WERI-Rb-1 (cell line): ENCODE measurements around the gene COX6A1.
"Not testable (repeated sequence)": the region's sequence is repeated elsewhere in the genome, so short reads cannot be mapped to it uniquely, and the experiment has no call there.

Experiments used
- DNase-seq: peaks from one replicate; pipeline ENCODE4 v3.0.0-alpha.2; 2020
- H3K27ac ChIP-seq: fragments of 250-450 bp; sonication (Bioruptor Pico); 2 replicates; pipeline ENCODE4 v1.5.1; 2020; ENCODE audit warnings: mild to moderate bottlenecking, moderate library complexity
- H3K27me3 ChIP-seq: fragments of 250-450 bp; sonication (Bioruptor Pico); 2 replicates; pipeline ENCODE4 v1.5.1; 2021; ENCODE audit warnings: mild to moderate bottlenecking, low read depth, moderate library complexity; ENCODE audit not compliant: insufficient read depth, severe bottlenecking
- H3K36me3 ChIP-seq: fragments of 250-450 bp; sonication (Bioruptor Pico); 2 replicates; pipeline ENCODE4 v1.5.1; 2020; ENCODE audit warnings: mild to moderate bottlenecking, moderate library complexity
- H3K4me3 ChIP-seq: 2 replicates; pipeline ENCODE4 v1.5.1; 2011; ENCODE audit warnings: low read depth, mild to moderate bottlenecking, control low read depth, low read length
- H3K9me3 ChIP-seq: fragments of 250-450 bp; sonication (Bioruptor Pico); 2 replicates; pipeline ENCODE4 v1.5.1; 2021; ENCODE audit warnings: mild to moderate bottlenecking, moderate library complexity; ENCODE audit not compliant: severe bottlenecking
- TF ChIP-seq, protein P1 (sequence below): IDR thresholded peaks from 2 replicates; pipeline ENCODE4 v1.5.1; 2011; ENCODE audit warnings: low read depth, mild to moderate bottlenecking, control low read depth, inconsistent platforms, low read length

Gene COX6A1

DNA sequence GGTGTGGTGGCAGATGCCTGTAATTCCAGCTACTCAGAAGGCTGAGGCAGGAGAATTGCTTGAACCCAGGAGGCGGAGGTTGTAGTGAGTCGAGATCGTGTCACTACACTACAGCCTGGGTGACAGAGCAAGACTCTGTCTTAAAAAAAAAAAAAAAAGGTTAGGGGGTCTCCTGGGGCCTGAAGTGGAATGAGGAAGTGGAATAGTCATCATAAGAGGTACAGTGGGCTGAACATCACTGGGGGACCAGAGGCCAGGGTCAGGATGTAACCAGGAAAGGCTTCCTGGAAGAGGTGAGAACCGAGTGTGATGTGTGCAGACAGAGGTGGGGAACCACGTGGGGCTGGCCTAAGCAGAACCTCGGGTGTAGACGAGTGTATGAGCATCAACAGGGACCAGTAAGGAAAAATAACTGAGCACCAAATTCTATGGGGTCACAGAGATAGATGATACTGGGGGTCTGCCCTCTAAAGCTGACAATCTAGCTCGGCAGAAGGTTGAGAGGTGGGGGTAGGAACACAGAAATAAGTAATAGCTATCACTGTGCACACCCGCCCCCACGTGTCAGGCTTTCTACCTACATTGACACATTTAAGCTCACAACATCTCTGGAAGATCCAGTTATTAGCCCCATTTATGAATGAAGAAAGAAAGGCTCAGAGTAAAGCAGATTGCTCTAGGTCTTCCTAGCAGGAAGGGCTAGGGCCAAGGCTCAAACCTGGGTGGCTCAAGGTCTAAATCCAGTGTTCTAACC is 5.0 kb upstream of the COX6A1 start:
- no peak for DNase-seq
- Histone ChIP-seq H3K36me3 (no peaks in the 10 kb centered on the region), H3K4me3 (no peak overlapping the region), H3K27ac (no peak overlapping the region), H3K27me3 (no peaks in the 10 kb centered on the region), H3K9me3 (no peaks in the 10 kb centered on the region)
- TF ChIP-seq, protein P1, sequence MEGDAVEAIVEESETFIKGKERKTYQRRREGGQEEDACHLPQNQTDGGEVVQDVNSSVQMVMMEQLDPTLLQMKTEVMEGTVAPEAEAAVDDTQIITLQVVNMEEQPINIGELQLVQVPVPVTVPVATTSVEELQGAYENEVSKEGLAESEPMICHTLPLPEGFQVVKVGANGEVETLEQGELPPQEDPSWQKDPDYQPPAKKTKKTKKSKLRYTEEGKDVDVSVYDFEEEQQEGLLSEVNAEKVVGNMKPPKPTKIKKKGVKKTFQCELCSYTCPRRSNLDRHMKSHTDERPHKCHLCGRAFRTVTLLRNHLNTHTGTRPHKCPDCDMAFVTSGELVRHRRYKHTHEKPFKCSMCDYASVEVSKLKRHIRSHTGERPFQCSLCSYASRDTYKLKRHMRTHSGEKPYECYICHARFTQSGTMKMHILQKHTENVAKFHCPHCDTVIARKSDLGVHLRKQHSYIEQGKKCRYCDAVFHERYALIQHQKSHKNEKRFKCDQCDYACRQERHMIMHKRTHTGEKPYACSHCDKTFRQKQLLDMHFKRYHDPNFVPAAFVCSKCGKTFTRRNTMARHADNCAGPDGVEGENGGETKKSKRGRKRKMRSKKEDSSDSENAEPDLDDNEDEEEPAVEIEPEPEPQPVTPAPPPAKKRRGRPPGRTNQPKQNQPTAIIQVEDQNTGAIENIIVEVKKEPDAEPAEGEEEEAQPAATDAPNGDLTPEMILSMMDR = no peak

DNA sequence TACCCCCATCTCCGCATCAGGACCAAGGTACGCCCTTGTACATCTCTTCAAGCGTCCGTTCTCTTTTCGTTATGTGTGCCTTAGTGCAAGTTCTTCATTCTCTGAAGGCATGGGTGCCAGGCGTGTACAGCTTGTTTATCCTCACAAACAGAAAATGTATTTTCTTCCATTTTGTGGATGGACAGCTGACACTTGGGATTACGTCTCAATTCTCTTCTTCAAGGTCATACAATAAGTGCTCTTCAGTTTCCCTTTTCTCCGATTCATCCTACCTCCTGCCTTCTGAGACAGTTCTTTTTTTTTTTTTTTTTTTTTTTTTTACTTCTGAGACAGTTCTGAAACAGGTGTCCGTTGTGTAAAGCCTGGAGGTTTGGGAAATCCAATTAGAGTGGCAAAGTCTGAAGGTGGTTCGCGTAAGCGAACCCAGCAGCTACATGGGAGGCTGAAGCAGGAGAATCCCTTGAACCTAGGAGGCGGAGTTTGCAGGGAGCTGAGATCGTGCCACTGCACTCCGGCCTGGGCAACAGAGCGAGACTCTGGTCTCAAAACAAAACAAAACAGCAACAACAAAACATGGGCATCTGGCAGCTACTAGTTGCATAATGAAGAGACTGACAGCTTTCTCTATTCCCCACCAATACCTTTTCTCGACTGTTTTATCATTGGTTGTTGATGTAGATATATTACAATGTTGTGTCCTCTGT is 734 bp downstream of the COX6A1 start:
- Histone ChIP-seq H3K36me3 (peaks cover 41% of the 10 kb centered on the region), H3K27me3 (no peaks in the 10 kb centered on the region), H3K4me3 (peak overlapping the region; percentile 63), H3K27ac (peak overlapping the region; percentile 82), H3K9me3 (no peaks in the 10 kb centered on the region)
- peak; percentile 23 for DNase-seq
- TF ChIP-seq, protein P1 = no peak

DNA sequence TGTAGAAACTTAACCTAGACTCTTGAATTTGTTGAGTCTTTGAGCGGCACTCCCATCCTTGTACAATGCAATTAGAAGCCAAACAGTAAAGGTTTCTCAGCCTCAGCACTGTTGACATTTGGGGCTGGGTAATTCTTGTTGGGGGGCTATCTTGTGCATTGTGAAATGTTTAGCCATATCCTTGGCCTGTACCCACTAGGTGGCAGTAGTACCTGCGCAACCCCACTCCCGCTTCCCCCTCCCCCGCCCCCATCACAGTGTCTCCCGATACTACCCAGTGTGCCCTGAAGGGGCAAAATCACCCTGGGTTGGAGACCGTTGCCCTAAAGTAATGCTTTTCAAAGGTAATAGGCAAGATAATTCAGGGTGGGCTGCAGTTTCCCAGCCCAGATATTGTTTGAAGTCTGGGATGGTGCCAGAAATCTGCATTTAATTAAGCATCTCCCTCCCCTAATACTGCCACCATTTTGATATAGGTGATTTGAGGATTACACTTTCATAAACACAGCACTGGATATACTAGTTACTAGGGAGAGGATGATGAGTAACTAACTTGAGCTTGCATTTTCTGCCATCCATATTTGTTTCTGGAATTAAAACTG is 1.8 kb downstream of the COX6A1 start:
- H3K27me3 ChIP-seq = no peaks in the 10 kb centered on the region

DNA sequence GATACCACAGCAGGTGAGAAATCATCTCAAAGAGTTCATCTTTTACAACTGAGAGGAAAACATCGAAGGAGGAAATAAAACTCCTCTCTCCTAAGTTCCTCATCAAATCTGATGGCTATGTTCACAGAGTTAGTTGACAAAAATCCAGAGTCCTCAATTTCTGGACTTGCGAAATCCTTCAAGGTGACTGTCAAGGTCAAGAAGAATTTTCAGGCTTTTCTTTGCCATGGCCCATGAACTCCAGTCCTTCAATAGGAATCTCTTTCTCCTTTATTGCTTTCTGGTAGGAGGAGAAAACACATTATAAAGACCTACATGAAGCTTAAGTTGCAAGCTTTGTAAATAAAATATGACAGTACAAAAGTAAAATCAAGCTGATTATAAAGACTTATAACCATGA is 6.8 kb downstream of the COX6A1 start:
- no peak for DNase-seq
- Histone ChIP-seq H3K27ac (no peak overlapping the region), H3K4me3 (no peak overlapping the region), H3K27me3 (no peaks in the 10 kb centered on the region), H3K9me3 (no peaks in the 10 kb centered on the region), H3K36me3 (peaks cover 72% of the 10 kb centered on the region)
- TF ChIP-seq, protein P1 = no peak

More for the DNA sequence above, 1.8 kb downstream of the COX6A1 start:
- Histone ChIP-seq H3K36me3 (peaks cover 52% of the 10 kb centered on the region), H3K4me3 (no peak overlapping the region), H3K9me3 (no peaks in the 10 kb centered on the region), H3K27ac (no peak overlapping the region)
- peak; percentile 79 for DNase-seq
- TF ChIP-seq, protein P1 = peak; percentile 78

DNA sequence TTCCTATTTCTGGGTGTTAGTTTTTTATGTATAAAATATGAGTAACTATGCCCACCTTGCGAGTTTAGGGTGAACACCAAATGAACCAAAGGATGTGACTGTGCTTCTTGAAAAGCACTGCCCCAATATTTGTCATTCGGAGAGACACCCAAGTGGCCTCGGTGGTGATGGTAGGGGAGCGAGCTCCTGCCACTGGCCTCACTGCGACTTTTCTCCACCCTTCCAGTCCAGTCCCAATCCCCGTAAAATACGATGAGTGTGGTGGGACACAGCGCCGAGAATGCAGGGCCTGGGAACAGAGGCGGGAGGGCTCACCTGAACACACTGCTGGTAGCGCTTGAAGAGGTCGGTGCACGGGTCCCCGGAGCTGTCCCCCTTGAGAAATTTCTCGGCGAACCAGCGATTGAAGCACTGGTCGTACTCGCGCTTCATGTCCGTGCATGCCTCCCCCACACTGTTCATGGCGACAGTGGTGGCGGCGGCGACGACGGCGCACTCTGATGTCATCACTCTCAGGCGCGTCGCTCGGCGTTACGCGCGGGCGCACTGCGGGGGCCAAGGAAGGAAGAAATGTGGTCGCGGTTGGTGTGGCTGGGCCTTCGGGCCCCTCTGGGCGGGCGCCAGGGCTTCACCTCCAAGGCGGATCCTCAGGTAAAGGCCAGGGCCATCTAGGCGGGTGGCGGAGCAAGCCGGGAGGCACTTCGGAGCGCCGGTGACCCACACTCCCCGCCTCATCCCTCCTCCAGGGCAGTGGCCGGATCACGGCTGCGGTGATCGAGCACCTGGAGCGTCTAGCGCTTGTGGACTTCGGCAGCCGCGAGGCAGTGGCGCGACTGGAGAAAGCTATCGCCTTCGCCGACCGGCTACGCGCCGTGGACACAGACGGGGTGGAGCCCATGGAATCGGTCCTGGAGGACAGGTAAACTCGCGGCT is 8.3 kb downstream of the COX6A1 start, which contains the start of the genes GATC and TRIAP1:
Gene GATC, plus strand, starts transcription at position 534 of the 933 bp plus-strand sequence. Its CDS starts 37 bp downstream, at position 571.
Gene TRIAP1, minus strand, starts transcription at position 474 of the 933 bp plus-strand sequence. Its CDS starts 12 bp downstream, at position 462.
- no peaks in the 10 kb centered on the region for H3K9me3 ChIP-seq
- peak; percentile 86 for DNase-seq
- H3K27me3 ChIP-seq = no peaks in the 10 kb centered on the region
- H3K4me3 ChIP-seq = peak within 1 kb of the TSS; percentile 77
- peak within 1 kb of the TSS; percentile 92 for H3K27ac ChIP-seq
- peaks cover 71% of the 10 kb centered on the region for H3K36me3 ChIP-seq
- TF ChIP-seq, protein P1 = no peak

DNA sequence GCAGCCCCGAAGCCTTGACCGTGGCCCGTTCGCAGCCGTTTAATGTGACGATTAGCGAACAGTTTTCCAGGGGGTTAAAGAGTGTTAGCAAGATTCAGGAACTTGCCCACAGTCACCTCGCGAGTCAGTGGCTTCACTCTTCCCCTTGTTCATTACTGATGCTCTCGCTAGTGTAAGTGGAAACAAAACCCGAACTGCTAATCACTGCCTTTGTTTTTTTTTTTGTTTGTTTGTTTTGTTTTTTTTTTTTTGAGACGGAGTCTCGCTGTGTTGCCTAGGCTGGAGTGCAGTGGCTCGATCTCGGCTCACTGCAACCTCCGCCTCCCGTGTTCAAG is 8.9 kb downstream of the COX6A1 start:
- Histone ChIP-seq H3K36me3 (peaks cover 71% of the 10 kb centered on the region), H3K27ac (peak overlapping the region; percentile 92), H3K4me3 (peak overlapping the region; percentile 77)
- not testable (repeated sequence) for H3K27me3 ChIP-seq, DNase-seq, H3K9me3 ChIP-seq
